COLO668 (cell line): Measurements from ENCODE around the gene MBD6.
"Not testable (repeated sequence)": the region's sequence is repeated elsewhere in the genome, so short reads cannot be mapped to it uniquely, and the experiment has no call there.

Source experiments
- DNase-seq: peaks from one replicate; lab custom pipeline; 2025; ENCODE audit not compliant: unreplicated experiment; lab: John Stamatoyannopoulos, UW

The MBD6 gene

GRCh38 chr12:57546438-57547287 is 24.0 kb downstream of the MBD6 start, which contains the start of gene DCTN2:
DCTN2 (minus strand) TSS chr12:57547192; CDS start chr12:57547063, 129 bp downstream.
- peak; percentile 91 for DNase-seq

DNA sequence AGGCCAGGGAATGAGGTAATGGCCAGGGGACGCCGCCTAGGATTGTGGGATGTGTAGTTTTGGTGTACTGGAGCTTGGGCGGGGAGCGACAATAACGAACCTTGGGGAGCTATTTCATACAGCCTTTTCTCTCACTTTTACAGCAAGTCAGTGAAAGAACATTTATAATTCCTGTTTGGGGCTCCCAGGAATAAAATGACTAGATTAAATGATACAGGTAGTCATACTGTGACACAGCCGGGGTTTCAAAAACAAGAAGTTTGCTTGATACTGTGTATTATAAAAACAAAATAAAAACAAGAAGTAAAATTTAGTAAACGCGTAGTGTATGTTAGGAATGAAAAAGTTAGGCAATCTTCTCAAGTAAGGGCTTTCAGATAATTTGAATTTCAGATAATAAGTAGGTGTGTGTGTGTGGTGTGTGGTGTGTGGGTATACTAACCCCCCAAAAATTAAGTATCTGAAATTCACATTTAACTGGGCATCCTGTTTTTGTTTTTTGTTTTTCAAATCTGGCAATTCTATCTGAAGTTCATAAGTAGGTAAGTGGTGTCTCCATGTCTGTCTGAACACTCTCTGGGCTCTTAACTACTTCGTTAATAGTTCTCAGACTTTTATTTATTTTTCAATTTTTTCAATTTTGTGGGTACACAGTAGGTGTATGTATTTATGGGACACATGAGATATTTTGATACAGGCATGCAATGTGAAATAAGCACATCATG is 24.8 kb downstream of the MBD6 start:
- DNase-seq, result no peak

DNA sequence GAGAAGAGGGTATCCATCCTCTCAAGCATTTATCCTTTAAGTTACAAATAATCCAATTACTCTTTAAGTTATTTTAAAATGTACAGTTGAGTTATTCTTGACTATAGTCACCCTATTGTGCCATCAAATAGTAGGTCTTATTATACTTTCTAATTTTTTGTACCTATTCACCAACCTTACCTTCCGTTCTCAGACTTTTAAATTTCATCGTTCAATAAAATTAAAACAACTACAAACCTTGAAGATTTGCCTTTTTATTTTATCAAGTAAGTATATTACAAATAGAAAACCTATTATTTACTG is 25.3 kb downstream of the MBD6 start:
- DNase-seq, result no peak

DNA sequence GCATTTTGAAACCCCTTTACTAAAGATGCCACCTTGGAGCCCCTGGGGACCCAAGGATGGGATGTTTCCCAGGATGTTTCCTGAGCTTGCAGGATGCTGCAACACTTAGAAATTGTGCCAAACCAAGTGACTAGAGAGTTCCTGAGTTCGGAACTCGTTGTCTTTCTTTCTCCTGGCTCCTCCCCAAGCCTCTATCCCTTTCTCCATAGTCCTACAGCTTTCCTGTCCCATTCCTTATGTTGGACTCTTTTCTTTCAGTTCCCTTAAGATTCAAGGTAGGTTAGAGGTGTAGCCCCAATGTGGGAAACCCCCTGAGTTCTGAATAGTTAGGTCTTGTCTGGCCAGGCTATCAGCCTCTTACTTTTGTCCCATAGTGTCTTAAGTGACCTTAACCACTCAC is 25.9 kb downstream of the MBD6 start:
- DNase-seq, result no peak

DNA sequence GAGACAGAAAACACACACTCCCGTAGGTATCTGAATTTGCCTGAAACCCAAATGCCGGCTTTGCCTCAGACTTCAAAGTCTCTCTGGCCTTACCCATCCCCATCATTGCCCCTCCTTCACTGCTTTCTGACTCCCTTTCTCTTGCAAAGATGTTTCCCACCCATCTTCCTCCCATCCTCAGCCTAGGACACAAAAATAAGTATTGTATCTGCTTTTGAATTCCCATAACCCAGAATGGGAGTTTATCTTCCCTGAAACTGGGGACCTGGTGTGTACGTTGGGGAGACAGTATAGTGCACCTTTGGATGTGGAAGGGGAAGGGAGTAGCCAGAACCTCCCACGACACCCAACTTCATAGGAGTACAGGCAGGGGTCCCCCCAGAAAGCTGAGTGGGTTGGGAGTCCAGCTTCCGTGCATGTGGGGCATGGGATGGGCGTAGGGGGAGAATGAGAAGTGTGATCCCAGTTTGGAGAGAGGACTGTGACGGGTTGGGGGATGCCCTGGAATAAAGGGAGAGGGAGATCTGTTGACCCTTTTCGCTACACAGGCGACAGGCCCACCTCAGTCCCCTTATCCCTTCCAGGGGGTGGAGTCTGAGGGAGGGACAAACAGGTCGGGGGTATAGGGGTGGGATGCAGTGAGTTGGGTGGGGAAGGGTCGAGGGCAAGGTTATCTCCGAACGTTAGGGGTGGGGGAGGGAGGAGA is 26.7 kb downstream of the MBD6 start:
- no peak for DNase-seq

DNA sequence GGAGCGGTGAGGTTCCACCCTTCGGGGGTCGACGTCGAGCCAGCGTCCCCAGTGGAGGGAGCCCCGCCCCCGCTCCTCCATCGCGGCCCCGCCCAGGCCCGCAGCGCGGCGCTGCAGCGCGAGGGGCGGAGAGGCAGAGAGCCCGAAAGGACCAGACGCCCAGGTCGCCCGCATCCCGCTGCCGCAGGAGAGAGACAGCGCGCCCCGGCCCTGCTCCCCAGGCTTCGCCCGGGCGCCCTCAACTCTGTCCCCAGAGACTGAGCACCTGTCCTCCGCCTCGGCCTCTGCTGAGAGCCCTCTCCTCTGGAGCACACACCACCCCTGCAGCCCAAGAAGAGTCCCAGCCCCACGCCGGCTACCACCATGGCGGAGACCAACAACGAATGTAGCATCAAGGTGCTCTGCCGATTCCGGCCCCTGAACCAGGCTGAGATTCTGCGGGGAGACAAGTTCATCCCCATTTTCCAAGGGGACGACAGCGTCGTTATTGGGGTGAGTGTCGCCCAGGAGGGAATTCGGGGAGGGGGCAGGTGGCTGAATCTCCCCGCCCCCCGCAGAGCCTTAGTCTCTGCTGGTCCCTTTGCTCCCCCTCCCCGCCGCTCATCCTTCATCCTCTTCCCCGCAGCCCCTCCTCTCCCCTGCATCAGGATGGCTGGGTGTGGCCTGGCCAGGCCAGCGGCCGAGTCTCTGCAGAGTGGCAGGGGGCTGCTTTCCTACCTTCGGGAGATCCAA is 27.5 kb downstream of the MBD6 start, which contains the start of gene KIF5A:
KIF5A (plus strand) TSS at position 136 of the 732 bp plus-strand sequence; CDS start at position 364, 228 bp downstream.
- DNase-seq, result peak; percentile 13

DNA sequence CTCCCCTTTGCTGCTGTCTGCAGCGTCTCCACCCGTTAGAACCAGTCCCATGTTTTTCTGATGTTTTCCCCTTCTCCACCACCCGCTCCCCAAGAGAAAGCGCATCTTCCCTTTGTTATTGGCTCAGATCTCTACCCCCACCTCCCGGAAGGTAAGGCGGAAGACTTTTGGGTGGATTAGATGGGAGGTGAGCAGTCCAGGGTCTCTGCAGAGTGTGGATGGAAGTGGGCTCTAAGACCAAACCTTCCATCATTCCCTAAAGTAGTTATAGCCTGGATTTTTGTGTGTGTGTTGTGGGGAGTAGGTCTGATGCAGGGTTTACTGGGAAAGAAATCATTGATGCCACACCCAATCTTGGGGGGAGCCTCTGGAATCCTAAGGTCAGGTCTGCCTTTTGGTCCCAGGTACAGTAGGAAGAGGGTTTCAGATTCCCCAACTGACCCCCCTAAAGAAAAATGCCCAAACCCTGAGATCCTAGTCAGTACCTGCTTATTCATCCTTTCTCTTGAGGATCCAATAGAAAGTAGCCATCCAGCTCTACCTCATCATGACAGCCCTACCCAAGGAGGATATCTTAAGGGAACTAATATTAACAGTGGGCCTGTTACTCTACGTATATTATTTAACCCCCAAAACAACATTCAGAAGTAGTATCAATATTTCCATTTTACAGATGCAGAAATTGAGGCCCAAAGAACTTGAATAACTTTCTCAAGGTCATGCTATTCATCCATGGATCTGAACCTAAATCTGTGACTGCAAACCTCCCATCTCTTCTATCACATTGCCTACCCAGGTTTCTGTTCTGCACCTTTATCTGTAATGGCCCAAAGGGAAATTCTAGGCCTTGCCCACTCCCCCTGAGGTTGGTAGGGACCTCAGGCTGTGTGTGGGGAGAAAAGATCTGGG is 28.3 kb downstream of the MBD6 start:
- no peak for DNase-seq

DNA sequence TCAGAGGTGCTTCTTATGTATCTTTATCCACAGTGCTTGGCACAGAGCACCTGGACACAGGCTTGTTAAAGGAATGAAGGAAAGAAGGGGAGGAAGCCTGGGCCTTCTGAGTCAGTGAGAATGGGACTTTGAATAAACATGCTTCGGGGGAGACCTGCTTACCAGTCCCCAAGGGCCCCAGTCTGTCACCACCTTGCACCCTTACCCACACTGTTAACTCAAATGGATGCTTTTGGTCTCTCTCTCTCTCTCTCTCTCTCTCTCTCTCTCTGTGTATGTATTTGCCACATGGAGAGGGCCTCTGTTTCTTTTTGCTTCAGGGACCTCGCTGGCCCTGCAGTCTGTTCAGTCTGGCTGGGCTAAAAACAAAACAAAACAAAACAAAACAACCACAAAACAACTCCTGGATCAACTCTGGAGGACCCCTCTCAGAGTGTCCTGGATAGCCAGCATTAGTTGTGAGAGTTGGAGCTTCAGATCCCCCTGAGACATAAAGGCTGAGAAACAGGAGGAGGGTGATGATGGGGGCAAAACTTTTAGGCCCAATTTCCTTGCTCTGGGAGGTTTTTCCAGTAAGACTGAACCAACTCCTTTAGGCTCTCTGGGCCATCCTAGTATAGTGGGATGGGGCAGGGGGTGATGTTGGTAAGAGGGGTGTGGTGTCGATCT is 29.1 kb downstream of the MBD6 start:
- DNase-seq, result no peak

DNA sequence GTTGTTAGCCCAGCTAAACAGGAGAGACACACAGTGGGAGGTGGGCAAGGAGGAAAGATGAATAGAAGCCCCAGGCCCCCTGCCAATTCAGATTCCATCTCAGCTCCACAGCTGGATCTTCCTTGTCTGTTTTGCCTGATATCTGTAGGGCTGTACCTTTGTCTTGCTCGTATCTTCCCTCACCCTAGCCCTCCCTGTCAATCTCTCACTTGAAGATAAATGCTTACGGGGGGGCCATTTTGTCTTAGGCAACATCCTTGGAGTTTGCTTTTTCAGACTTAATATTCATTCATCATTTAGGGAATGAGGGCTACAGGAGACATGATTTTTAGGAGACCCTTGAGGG is 29.7 kb downstream of the MBD6 start:
- no peak for DNase-seq

DNA sequence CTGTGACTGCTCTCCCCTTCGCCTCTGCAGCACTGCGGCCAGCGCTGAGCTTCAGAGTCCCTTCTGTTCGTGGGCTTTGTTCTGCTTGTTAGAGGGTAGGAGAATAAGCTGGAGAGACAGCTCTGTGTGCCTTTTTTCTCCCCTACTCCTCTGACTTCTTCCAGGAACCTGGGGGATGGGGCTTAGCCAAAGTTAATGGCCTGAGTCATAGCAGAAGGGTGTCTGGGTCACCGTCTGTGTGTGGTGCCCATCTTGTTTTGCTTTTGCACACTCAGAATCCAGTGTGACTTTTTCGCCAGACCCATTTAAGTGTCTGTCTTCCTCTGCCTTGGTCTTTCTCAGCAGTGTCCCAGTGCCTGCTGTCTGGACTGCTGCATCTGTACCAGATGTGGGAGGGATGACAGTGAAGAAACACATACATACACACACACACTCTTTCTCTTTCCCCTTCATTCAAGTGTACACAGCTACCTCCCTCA is 30.2 kb downstream of the MBD6 start:
- DNase-seq, result no peak

DNA sequence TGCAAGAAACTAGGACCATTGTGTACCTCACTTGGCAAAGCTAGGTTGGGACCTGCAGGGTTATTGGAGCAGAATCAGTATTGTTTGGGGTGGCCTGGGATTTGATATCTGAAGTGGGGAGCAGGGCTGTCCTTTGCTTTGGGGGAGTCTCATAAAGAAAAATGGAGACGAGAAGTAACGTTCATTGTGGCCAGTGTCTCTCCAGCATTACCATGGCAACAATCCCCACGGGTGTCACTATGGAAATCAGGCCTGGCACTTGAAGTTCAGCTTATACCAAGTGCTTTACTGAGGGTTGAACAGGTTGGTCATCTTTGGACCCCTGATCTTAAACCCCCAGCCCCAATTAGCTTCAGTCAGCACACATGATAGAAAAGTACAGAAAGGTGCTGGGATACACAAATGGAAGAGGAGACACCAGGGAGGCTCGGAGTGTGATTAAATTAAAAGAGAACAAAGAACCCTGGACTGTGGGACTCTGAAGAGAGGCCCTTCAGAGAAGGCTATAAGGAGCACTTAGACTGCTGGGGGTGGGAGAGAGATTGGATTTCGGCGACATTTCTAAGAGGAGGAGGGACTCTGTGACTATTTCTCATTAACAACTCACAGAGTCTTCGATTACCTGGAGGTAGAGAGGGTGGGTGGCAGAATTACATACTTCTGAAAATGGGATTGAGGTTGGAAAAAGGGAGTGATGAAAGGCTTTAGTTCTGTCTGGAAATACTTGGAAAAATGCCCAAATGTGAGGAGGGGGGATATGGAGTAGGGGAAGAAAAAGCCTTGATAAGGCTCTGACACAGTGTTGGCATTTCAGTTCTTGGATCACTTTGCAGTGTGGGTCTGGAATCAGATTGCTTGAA is 30.9 kb downstream of the MBD6 start:
- no peak for DNase-seq

DNA sequence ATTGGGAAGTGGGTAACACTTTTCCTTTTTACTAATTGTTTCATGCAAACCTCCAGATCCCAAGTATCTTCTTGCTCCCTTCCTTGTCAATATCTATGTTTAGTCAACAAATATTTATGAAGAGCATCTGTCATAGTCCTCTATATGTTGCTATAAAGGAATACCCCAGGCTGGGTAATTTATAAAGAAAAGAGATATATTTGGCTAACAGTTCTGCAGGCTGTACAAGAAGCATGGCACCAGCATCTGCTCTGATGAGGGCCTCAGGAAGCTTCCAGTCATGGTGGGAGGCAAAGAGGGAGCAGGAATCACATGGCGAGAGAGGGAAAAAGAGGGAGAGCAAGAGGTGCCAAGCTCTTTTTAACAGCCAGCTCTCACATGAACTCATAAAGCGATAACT is 31.8 kb downstream of the MBD6 start:
- DNase-seq, result no peak

DNA sequence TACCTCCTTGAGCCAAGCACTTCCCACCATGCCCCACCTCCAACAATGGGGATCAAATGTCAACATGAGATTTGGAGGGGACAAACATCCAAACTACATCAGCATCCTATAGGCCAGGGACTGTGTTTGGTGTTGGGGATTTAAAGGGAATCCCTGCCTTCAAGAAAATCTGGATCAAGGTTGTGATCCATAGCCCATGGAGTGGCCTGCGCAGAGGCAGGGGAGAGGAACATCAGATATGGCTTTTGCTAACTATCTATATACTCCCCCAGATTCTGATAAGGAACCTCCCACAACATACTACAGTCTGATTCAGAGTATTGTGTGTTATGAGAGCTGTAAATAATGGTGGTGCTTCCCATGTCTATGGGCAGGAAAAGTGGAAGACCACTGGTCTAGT is 32.3 kb downstream of the MBD6 start:
- DNase-seq, result no peak

- no peak for DNase-seq
Measured at GRCh38 chr12:57558864-57559263, 36.2 kb downstream of the MBD6 start.

DNA sequence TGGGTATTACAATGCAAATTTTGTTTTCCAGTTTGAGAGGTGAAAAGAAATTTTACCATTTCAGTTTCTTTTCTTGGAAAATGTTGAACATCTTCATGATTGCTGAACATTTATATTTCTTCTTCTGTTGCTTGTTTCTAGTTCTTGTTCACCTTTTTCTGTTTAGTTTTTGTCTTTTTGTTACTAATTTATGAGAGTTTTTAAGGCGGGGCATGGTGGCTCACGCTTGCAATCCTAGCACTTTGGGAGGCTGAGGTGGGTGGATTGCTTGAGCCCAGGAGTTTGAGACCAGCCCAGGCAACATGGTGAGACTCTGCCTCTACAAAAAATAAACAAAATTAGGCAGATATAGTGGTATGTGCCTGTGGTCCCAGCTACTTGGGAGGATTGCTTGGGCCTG is 37.9 kb downstream of the MBD6 start:
- DNase-seq, result no peak

DNA sequence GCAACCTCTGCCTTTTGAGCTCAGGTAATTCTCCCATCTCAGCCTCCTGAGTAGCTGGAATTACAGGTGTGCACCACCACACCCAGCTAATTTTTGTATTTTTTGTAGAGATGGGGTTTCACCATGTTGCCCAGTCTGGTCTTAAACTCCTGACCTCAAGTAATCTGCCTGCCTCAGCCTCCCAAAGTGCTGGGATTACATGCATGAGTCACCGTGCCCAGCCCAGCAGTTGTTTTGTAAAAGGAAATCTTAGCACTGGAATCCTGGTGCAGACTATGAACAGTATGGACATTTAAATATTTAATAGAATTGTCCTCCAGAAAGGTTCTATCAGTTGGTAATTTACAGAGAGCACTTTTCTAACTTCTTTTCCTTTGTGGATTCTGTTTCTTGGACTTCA is 38.5 kb downstream of the MBD6 start:
- not testable (repeated sequence) for DNase-seq

DNA sequence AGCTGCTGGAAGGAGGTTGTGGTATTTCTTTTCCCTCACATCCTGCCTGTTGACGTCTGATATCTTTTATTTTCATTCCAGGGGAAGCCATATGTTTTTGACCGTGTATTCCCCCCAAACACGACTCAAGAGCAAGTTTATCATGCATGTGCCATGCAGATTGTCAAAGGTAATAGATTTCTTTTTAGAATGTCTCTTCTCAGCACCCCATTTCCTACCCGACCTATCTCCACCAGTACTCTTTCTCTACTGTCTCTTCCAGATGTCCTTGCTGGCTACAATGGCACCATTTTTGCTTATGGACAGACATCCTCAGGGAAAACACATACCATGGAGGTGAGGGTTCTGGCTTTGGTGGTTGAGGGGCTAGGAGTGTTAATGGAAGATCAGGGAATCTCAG is 40.7 kb downstream of the MBD6 start:
- no peak for DNase-seq

DNA sequence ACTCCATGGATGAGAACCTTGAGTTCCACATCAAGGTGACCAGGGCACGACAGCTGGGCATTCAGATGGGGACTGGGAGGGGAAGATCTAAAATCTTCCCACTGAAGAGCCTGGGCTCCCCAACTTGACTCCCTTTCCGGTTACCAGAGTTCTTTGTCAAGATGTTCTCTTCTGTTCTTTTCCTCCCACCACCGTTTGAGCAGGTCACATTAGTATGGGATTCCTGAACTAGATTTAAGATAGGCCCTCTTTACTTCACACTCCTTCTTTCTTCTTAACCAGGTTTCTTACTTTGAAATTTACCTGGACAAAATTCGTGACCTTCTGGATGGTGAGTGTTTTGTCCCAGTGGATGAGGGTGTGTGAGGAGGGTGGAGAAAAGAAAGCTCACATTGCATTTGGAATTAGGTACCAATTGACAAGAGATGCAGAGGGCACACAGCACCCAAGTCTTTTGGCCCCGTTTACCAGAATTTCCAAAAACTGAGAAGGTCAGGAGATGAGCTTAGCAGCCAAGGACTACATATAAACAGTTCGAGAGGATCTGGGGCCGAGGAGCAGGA is 41.6 kb downstream of the MBD6 start:
- DNase-seq, result no peak
